K562 (cell line): ENCODE data around the gene BRINP1. TPM values are rescaled to one million over a fixed set of nuclear protein-coding genes. Genes with fewer than 3 reads are reported as not detected.

Experiments used
- ATAC-seq: fragments of 200-7000 bp; cut with Tn5 transposase; 3 replicates; pipeline ENCODE4 v1.9.1; 2020; ENCODE audit warnings: moderate library complexity
- BruUV-seq: library from RNA; stranded (reverse); fragments of 400-500 nt; replicated peaks from 2 replicates; lab custom pipeline; 2021; lab: Mats Ljungman, UMichigan
- CTCF ChIA-PET: fragments of 300-600 bp; formaldehyde crosslinking; extraction: SDS; loops from one replicate; lab custom pipeline; 2021; ENCODE audit warnings: low intra/inter-chr PET ratio; lab: Yijun Ruan, JAX
- POLR2A ChIA-PET: fragments of 300-600, 350-650 bp; sonication (Branson Sonifier 250); formaldehyde crosslinking; extraction: SDS; loops from one replicate; lab custom pipeline; 2021; ENCODE audit warnings: antibody characterized with exemption, inconsistent platforms; lab: Yijun Ruan, JAX
- DNase-seq, 4 experiments: peaks; one replicate each; pipeline versions ENCODE4 v3.0.0 to v3.0.0-alpha.2; 2011 to 2018; ENCODE audit warnings: low spot score in 3 of 4, mixed read lengths in 3 of 4; ENCODE audit errors: extremely low read depth in 1 of 4
- FAIRE-seq: peaks from 2 replicates; lab custom pipeline; 2011; peaks lifted over from hg19 to GRCh38; lab: Jason Lieb, UNC
- H2AFZ ChIP-seq: 2 replicates; pipeline ENCODE4 v1.6.0; 2011; ENCODE audit warnings: low read depth, low read length, control low read depth, inconsistent platforms
- H3K27ac ChIP-seq: fragments of 200-600 bp; 3 replicates; pipeline ENCODE4 v1.8.0; 2011; ENCODE audit warnings: low read depth, mild to moderate bottlenecking, control low read depth, inconsistent platforms, low read length, moderate library complexity, mixed read lengths; ENCODE audit errors: extremely low read depth
- H3K27me3 ChIP-seq, 2 experiments: fragments of 300-600 bp in 1 of 2; 2 replicates in 1 of 2; 3 replicates in 1 of 2; pipeline versions ENCODE4 v1.6.0 to v1.8.0; 2011; ENCODE audit warnings: inconsistent platforms in 2 of 2, low read length in 2 of 2, mild to moderate bottlenecking in 1 of 2, mixed read lengths in 1 of 2, moderate library complexity in 1 of 2; ENCODE audit not compliant: control insufficient read depth in 2 of 2, insufficient read depth in 2 of 2
- H3K36me3 ChIP-seq: fragments of 300-600 bp; 3 replicates; pipeline ENCODE4 v1.8.0; 2011; ENCODE audit warnings: mild to moderate bottlenecking, low read length, inconsistent platforms; ENCODE audit not compliant: control insufficient read depth, insufficient read depth
- H3K4me1 ChIP-seq, 2 experiments: fragments of 200-600 bp in 1 of 2; replicated peaks in 1 of 2; 2 replicates in 1 of 2; 3 replicates in 1 of 2; pipeline versions ENCODE4 v1.5.1 to v1.8.0; 2011; ENCODE audit warnings: inconsistent platforms in 2 of 2, low read length in 2 of 2, mild to moderate bottlenecking in 1 of 2, mixed read lengths in 1 of 2, moderate library complexity in 1 of 2; ENCODE audit not compliant: control insufficient read depth in 2 of 2, insufficient read depth in 2 of 2
- H3K4me2 ChIP-seq: 2 replicates; pipeline ENCODE4 v1.6.1; 2011; ENCODE audit warnings: low read length, control low read depth, inconsistent platforms, mixed read lengths; ENCODE audit not compliant: insufficient read depth
- H3K4me3 ChIP-seq: fragments of 200-600 bp; sonication (generic), shearing (Covaris generic); 2 replicates; pipeline ENCODE4 v1.5.1; 2016; ENCODE audit warnings: control low read depth, inconsistent platforms
- H3K79me2 ChIP-seq: fragments of 200-600 bp; 3 replicates; pipeline ENCODE4 v1.8.0; 2011; ENCODE audit warnings: low read length, inconsistent platforms; ENCODE audit not compliant: control insufficient read depth, insufficient read depth
- H3K9ac ChIP-seq, 2 experiments: 2 replicates each; pipeline versions ENCODE4 v1.6.0 to v1.6.1; 2011; ENCODE audit warnings: low read depth in 2 of 2, low read length in 2 of 2, control low read depth in 1 of 2, inconsistent platforms in 1 of 2, mild to moderate bottlenecking in 1 of 2, mixed read lengths in 1 of 2; ENCODE audit not compliant: insufficient read depth in 1 of 2
- H3K9me1 ChIP-seq: one replicate; pipeline ENCODE4 v1.6.0; 2011; ENCODE audit warnings: inconsistent platforms, mild to moderate bottlenecking, low read length, moderate library complexity; ENCODE audit not compliant: control insufficient read depth, insufficient read depth
- H3K9me3 ChIP-seq: replicated peaks from 2 replicates; pipeline ENCODE4 v1.5.1; 2011; ENCODE audit warnings: low read depth, low read length, inconsistent platforms; ENCODE audit not compliant: control insufficient read depth, insufficient read depth
- H4K20me1 ChIP-seq: replicated peaks from 2 replicates; pipeline ENCODE4 v1.6.1; 2011; ENCODE audit warnings: low read length, inconsistent platforms, mixed read lengths; ENCODE audit not compliant: control insufficient read depth, insufficient read depth
- BRF2 ChIP-seq: IDR thresholded peaks from 3 replicates; pipeline ENCODE4 v1.6.1; 2011; ENCODE audit warnings: borderline replicate concordance, mild to moderate bottlenecking; ENCODE audit not compliant: insufficient read length, insufficient read depth
- CCNT2 ChIP-seq: IDR thresholded peaks from 2 replicates; pipeline ENCODE4 v1.6.1; 2011; ENCODE audit warnings: borderline replicate concordance, low read depth, mild to moderate bottlenecking, moderate library complexity, mixed read lengths, low read length; ENCODE audit not compliant: insufficient read length; ENCODE audit errors: extremely low read depth
- DEAF1 ChIP-seq: fragments of 450-650 bp; formaldehyde crosslinking; IDR thresholded peaks from 2 replicates; pipeline ENCODE4 v1.4.0; 2020; ENCODE audit warnings: mild to moderate bottlenecking, moderate library complexity
- ZNF311 ChIP-seq: fragments of 250-450 bp; sonication (Bioruptor Pico); IDR thresholded peaks from 2 replicates; pipeline ENCODE4 v1.4.0; 2020; ENCODE audit warnings: mild to moderate bottlenecking, moderate library complexity
- WGBS: fragments of 100-300 bp; shearing (Covaris generic); methylation state at CpG from one replicate; pipeline ENCODE4 v1.1.6; 2016; ENCODE audit warnings: low coverage, mixed read lengths; ENCODE audit not compliant: insufficient coverage; ENCODE audit errors: missing lambda C conversion rate; 5-methylcytosine and 5-hydroxymethylcytosine counted together
- in situ Hi-C: fragments of 300-500 bp; cut with MboI; formaldehyde crosslinking; loops from 4 replicates; pipeline ENCODE4 v1.15.0; 2018; ENCODE audit warnings: inconsistent platforms, mixed read lengths
- intact Hi-C: fragments of 100-400 bp; cut with micrococcal nuclease; formaldehyde crosslinking; loops from 2 replicates; pipeline ENCODE4 v1.14.2; 2022
- polyA plus RNA-seq, 8 experiments: library from polyadenylated mRNA; depleted of rRNA in 4 of 8; stranded (reverse) in 5 of 8; unstranded in 3 of 8; fragments of >200 nt; fragmentation: Nextera tagmentation in 2 of 8; fragmentation: Illumina TruSeq in 1 of 8; extraction: Ambion mirVana in 2 of 8; extraction: Trizol in 1 of 8; gene quantifications; 2 replicates each; pipeline versions ENCODE4 v1.2.1 to v1.2.3, GENCODE V29; 2011 to 2014; ENCODE audit warnings: inconsistent platforms in 1 of 8, missing spikeins in 1 of 8
- total RNA-seq, 7 experiments: library from RNA; depleted of rRNA in 6 of 7; stranded (reverse); fragments of >200 nt in 6 of 7; fragmentation: Illumina TruSeq in 2 of 7; extraction: Trizol in 2 of 7; gene quantifications; 2 replicates each; pipeline versions ENCODE4 v1.2.1 to v1.2.3, GENCODE V29; 2011 to 2021; ENCODE audit warnings: low replicate concordance in 1 of 7

The BRINP1 gene
- total and polyA plus RNA-seq, 9 of the 15 experiments (the other 6 are each of a cell fraction or from before 2014, with no cell fraction given) = not detected

- H3K79me2 ChIP-seq = no peaks in the 10 kb centered on the region
- 0% methylated on average over 1 of the region's 1 CpG for WGBS
- H3K4me1 ChIP-seq = no peaks in the 10 kb centered on the region
- H3K9me1 ChIP-seq = no peaks in the 10 kb centered on the region
- FAIRE-seq (no peak), ATAC-seq (no peak), DNase-seq (no peak)
- ChIA-PET POLR2A (no interaction called here), CTCF (no interaction called here)
- no peak overlapping the region for H3K27ac ChIP-seq
- intact Hi-C loops = no loop called here
- H3K9ac ChIP-seq = no peak overlapping the region
- no peaks in the 10 kb centered on the region for H4K20me1 ChIP-seq
- no peak overlapping the region for H3K4me3 ChIP-seq
- BruUV-seq = no TSS peak
- H2AFZ ChIP-seq = no peak overlapping the region
- H3K4me2 ChIP-seq = no peak overlapping the region
- H3K27me3 ChIP-seq = no peaks in the 10 kb centered on the region
- H3K36me3 ChIP-seq = no peaks in the 10 kb centered on the region
- no peaks in the 10 kb centered on the region for H3K9me3 ChIP-seq
- in situ Hi-C loops = no loop called here
- no peak for TF ChIP-seq CCNT2
- TF ChIP-seq DEAF1 (CRISPR knock-in tag) = no peak
- no peak for TF ChIP-seq ZNF311 (CRISPR knock-in tag)
- TF ChIP-seq BRF2 = no peak
These were observed 134.6 kb downstream of the BRINP1 start for GRCh38 chr9:119234636-119235035.
